ENCODE results near the gene TRIM73.
"Not testable (repeated sequence)": the region's sequence is repeated elsewhere in the genome, so short reads cannot be mapped to it uniquely, and the experiment has no call there.

GRCh38 chr7:75449946-75450345 is 54.5 kb downstream of the TRIM73 start:
- not testable (repeated sequence) for TF ChIP-seq POLR2AphosphoS5 (IDR thresholded peaks at IDR 0.05); CTCF (IDR thresholded peaks at IDR 0.05); POLR2A (IDR thresholded peaks at IDR 0.05; ENCODE audit: low read depth); EP300 (IDR thresholded peaks at IDR 0.05)
